SH-SY5Y (cell line): ENCODE data around the gene PTPRC.

Experiments used
- GATA2 ChIP-seq: IDR thresholded peaks from 2 replicates; pipeline ENCODE4 v1.6.1; 2011; ENCODE audit warnings: mild to moderate bottlenecking, low read depth, low read length
- GATA3 ChIP-seq: IDR thresholded peaks from 2 replicates; pipeline ENCODE4 v1.6.1; 2011; ENCODE audit warnings: low read depth, mild to moderate bottlenecking, low read length, moderate library complexity

GRCh38 chr1:198714271-198714670, 75.4 kb downstream of the PTPRC start:
- TF ChIP-seq GATA3 (no peak), GATA2 (no peak)
